T47D (cell line): ENCODE data around the gene OXCT1.

Source experiments
- DNase-seq, 2 experiments: peaks; one replicate each; pipeline versions ENCODE4 v3.0.0 to v3.0.0-alpha.2; 2011 to 2012; ENCODE audit warnings: low read depth in 1 of 2, low spot score in 1 of 2
- JUND ChIP-seq: IDR thresholded peaks from 2 replicates; pipeline ENCODE4 v1.6.1; 2012; ENCODE audit warnings: low read depth
- in situ Hi-C: cut with HindIII; loops from 2 replicates; pipeline ENCODE4 v1.10.0; 2016; ENCODE audit warnings: low sequenced_read_pairs, low pct_unique_long_range_greater_than_20kb

The OXCT1 gene

GRCh38 chr5:41686191-41686590 is 184.0 kb downstream of the OXCT1 start:
- DNase-seq: no peak
- TF ChIP-seq JUND: no peak
- in situ Hi-C loops: no loop called here

GRCh38 chr5:41683181-41683580 is 187.0 kb downstream of the OXCT1 start:
- in situ Hi-C loops: no loop called here
- no peak for TF ChIP-seq JUND
- no peak for DNase-seq

- TF ChIP-seq JUND: no peak
- in situ Hi-C loops: no loop called here
- DNase-seq: no peak
Measured at GRCh38 chr5:41682641-41683040, 187.6 kb downstream of the OXCT1 start.

- in situ Hi-C loops: no loop called here
- TF ChIP-seq JUND: no peak
- DNase-seq: no peak
Measured at GRCh38 chr5:41681840-41682239, 188.4 kb downstream of the OXCT1 start.
